Inflammatory macrophage (primary cell): ENCODE results near the gene EFCAB7.
A peak's percentile ranks its signal among the peaks of the same experiment; 100 is the strongest.

ENCODE experiments used
- DNase-seq, 2 donors: peaks; one replicate each; pipeline ENCODE4 v3.0.0-alpha.2; 2020 to 2022

Gene EFCAB7

GRCh38 chr1:63607322-63607721 is 84.0 kb downstream of the EFCAB7 start:
- DNase-seq = no peak

DNA sequence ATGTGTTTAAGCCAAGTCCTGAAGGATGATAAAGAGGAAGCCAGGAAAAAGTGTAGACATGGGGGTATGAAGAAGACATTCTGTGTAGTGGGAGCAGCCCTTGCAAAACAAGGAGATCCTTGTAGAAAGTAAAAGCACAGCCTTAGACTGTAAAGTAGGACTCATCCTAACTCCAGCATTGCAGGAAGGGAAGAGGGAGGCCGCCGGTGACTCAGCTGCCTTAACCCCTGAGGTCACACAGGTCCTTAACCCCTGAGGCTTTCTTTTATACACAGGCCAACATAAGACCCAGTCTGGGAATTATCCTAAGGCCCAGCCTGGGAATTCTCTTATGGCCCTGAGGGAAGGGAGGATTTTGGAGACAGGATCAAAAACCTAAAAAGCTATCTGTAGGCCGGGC is 87.9 kb downstream of the EFCAB7 start:
- no peak for DNase-seq

- DNase-seq = peak; percentile 34
Measured at GRCh38 chr1:63612564-63612963, 89.2 kb downstream of the EFCAB7 start.

GRCh38 chr1:63612971-63613370 is 89.6 kb downstream of the EFCAB7 start:
- DNase-seq = no peak

GRCh38 chr1:63615768-63616420 is 92.6 kb downstream of the EFCAB7 start:
- DNase-seq = peak; percentile 81 to 87

DNA sequence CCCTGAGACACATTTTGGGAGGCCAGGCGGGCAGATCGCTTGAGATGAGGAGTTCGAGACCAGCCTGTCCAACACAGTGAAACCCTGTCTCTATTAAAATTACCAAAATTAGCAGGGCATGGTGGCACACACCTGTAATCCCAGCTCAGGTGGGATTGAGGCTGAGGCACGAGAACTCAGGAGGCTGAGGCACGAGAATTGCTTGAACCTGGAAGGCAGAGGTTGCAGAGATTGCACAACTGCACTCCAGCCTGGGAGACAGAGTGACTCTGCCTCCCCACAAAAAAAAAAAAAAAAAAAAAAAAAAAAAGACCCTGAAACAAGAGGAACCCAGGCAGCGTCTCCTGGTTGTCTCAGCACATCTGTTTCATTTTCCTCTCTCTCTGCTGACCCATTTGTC is 94.1 kb downstream of the EFCAB7 start:
- DNase-seq = no peak

GRCh38 chr1:63618011-63618410 is 94.7 kb downstream of the EFCAB7 start:
- DNase-seq = no peak

- no peak for DNase-seq
Measured at GRCh38 chr1:63619558-63619957, 96.2 kb downstream of the EFCAB7 start.

GRCh38 chr1:63620671-63621070 is 97.3 kb downstream of the EFCAB7 start:
- DNase-seq = no peak

DNA sequence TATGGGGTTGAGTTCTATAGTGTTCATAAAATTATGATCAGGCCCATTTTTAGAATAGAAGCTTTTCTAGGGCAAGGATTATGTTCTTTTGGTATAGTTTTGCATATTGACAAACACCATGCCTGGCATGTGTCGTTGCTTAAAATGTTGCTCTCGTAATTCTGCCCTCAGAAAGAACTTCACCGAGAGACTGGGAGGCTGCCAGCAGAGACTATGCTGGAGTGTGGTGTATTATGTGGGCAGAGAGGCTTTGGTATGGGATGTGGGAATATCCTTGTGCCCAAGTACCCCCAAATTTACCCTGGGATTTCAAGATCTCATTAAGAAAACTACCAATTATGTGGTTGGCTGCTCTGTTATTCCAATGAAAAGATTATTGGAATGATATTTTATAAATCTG is 97.8 kb downstream of the EFCAB7 start:
- DNase-seq = no peak

DNA sequence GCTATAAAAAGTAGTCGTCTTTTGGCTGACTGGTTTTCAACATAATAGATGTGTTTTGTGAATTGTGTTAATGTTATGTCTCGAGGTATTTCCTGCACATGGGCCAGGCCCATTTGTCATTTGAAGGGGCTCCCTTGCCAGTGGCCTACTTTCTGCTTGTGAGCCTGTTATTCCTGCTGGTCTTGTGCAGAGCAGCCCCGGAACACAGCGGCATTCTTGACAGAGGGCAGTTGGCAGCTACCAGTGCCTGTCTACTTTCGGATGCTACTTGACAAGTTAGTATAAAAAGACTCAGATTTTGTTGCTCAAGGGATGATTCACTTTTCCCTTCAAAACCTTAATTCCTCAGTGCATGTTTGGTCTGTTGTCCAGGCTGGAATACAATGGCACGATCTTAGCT is 98.4 kb downstream of the EFCAB7 start:
- DNase-seq = no peak
